ENCODE measurements around the gene CMIP.

CMIP gene

GRCh38 chr16:81624760-81625543, 180.3 kb downstream of the CMIP start:
- no peak for DNase-seq (ENCODE audit: low spot score)

- no peak for DNase-seq (ENCODE audit: low spot score)
These were observed 181.0 kb downstream of the CMIP start for GRCh38 chr16:81625544-81626153.

GRCh38 chr16:81626181-81626674, 181.6 kb downstream of the CMIP start:
- no peak for DNase-seq (ENCODE audit: low spot score)

- DNase-seq (ENCODE audit: low spot score) = no peak
These were observed 182.4 kb downstream of the CMIP start for GRCh38 chr16:81627024-81627423.

GRCh38 chr16:81627729-81628244, 183.2 kb downstream of the CMIP start:
- no peak for DNase-seq (ENCODE audit: low spot score)

GRCh38 chr16:81629034-81629802, 184.6 kb downstream of the CMIP start:
- no peak for DNase-seq (ENCODE audit: low spot score)

- no peak for DNase-seq (ENCODE audit: low spot score)
These were observed 185.5 kb downstream of the CMIP start for GRCh38 chr16:81629896-81630634.

GRCh38 chr16:81630635-81631031, 186.0 kb downstream of the CMIP start:
- DNase-seq (ENCODE audit: low spot score) = no peak

GRCh38 chr16:81632392-81633146, 188.0 kb downstream of the CMIP start:
- peak; percentile 75 for DNase-seq (ENCODE audit: low spot score)

- DNase-seq (ENCODE audit: low spot score) = peak; percentile 35
These were observed 188.6 kb downstream of the CMIP start for GRCh38 chr16:81633147-81633619.

- no peak for DNase-seq (ENCODE audit: low spot score)
These were observed 189.2 kb downstream of the CMIP start for GRCh38 chr16:81633680-81634379.

- DNase-seq (ENCODE audit: low spot score) = no peak
These were observed 189.9 kb downstream of the CMIP start for GRCh38 chr16:81634380-81635062.

GRCh38 chr16:81635063-81635937, 190.7 kb downstream of the CMIP start:
- DNase-seq (ENCODE audit: low spot score) = no peak

GRCh38 chr16:81636298-81636993, 191.8 kb downstream of the CMIP start:
- DNase-seq (ENCODE audit: low spot score) = no peak

GRCh38 chr16:81637336-81638235, 193.0 kb downstream of the CMIP start:
- no peak for DNase-seq (ENCODE audit: low spot score)

GRCh38 chr16:81638286-81638945, 193.8 kb downstream of the CMIP start:
- DNase-seq (ENCODE audit: low spot score) = no peak
